ENCODE measurements around the gene ZNF226.
"Not testable (repeated sequence)": the region's sequence is repeated elsewhere in the genome, so short reads cannot be mapped to it uniquely, and the experiment has no call there.

The ZNF226 gene

DNA sequence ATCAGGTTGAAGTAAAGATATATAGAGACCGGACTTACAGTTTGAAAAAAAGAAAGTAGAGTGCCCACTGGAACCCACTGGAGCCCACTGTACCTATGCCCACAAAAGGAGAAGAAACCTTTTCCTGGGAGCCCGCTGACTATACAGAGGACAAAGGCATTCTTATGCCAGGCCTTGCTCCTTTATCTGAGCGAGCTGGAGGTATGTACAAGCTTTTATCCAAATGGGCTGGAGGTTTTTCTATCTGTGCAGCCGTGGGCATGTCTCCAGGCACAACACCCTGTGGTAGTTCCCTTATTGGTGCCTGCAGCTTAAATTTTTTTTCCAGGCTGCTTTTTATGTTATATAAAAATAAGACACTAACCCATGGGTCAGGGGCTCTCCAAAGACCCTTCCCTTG lies 15.1 kb upstream of the ZNF226 start:
- no peak overlapping the region for H3K4me2 ChIP-seq (ENCODE audit: low read length)
- H3K4me1 ChIP-seq: no peaks in the 10 kb centered on the region
- no peak overlapping the region for H3K9ac ChIP-seq
- no peaks in the 10 kb centered on the region for H3K79me2 ChIP-seq
- H3K27ac ChIP-seq: no peak overlapping the region
- no peaks in the 10 kb centered on the region for H3K36me3 ChIP-seq (ENCODE audit: control insufficient read depth, insufficient read depth, low read length)
- no peak for TF ChIP-seq CTCF (IDR thresholded peaks at IDR 0.05)
- no peak overlapping the region for H2AFZ ChIP-seq
- H3K9me3 ChIP-seq (ENCODE audit: control insufficient read depth, low read length): no peaks in the 10 kb centered on the region
- no peak overlapping the region for H3K4me3 ChIP-seq (ENCODE audit: low read depth, low read length)
- no peaks in the 10 kb centered on the region for H3K27me3 ChIP-seq (ENCODE audit: control insufficient read depth, insufficient read depth, low read length)

DNA sequence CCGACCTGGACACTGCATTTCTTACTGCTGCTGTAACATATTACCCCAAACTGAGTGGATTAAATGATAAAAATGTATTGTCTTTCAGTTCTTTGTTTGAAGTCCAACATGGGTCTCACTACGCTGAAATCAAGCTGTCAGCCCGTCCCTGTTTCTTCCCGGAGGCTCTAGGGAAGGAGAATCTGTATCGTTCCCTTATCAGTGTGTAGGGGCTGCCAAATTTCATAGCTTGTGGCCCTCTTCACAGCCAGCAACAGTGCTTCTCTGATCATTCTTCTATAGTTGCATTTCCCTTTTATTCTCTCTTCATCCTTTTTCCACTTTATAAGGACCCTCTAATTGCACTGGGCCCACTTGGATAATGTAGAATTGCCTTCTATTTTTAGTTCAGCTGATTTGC lies 13.4 kb upstream of the ZNF226 start:
- peaks cover 7% of the 10 kb centered on the region for H3K36me3 ChIP-seq (ENCODE audit: control insufficient read depth, insufficient read depth, low read length)

DNA sequence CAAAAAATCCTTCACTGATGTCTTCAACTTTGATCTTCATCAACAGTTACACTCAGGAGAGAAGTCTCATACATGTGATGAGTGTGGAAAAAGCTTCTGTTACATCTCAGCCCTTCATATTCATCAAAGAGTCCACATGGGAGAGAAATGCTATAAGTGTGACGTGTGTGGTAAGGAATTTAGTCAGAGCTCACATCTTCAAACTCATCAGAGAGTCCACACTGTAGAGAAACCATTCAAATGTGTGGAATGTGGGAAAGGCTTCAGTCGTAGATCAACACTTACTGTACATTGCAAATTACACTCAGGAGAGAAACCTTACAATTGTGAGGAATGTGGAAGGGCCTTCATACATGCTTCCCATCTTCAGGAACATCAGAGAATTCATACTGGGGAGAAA lies 8.4 kb upstream of the ZNF226 start:
- H2AFZ ChIP-seq: no peak overlapping the region
- TF ChIP-seq CTCF (IDR thresholded peaks at IDR 0.05): no peak
- H3K4me1 ChIP-seq: no peaks in the 10 kb centered on the region
- H3K79me2 ChIP-seq: no peaks in the 10 kb centered on the region
- H3K36me3 ChIP-seq (ENCODE audit: control insufficient read depth, insufficient read depth, low read length): peaks cover 12% of the 10 kb centered on the region
- peaks cover 4% of the 10 kb centered on the region for H3K9me3 ChIP-seq (ENCODE audit: control insufficient read depth, low read length)
- no peak overlapping the region for H3K4me3 ChIP-seq (ENCODE audit: low read depth, low read length)
- H3K27me3 ChIP-seq (ENCODE audit: control insufficient read depth, insufficient read depth, low read length): no peaks in the 10 kb centered on the region
- H3K4me2 ChIP-seq (ENCODE audit: low read length): no peak overlapping the region
- no peak overlapping the region for H3K27ac ChIP-seq
- H3K9ac ChIP-seq: no peak overlapping the region

More for the DNA sequence above, 13.4 kb upstream of the ZNF226 start:
- Histone ChIP-seq H3K4me2 (ENCODE audit: low read length) (no peak overlapping the region), H3K9me3 (ENCODE audit: control insufficient read depth, low read length) (no peaks in the 10 kb centered on the region), H3K9ac (no peak overlapping the region), H3K4me3 (ENCODE audit: low read depth, low read length) (no peak overlapping the region), H3K27ac (no peak overlapping the region), H3K79me2 (no peaks in the 10 kb centered on the region), H3K27me3 (ENCODE audit: control insufficient read depth, insufficient read depth, low read length) (no peaks in the 10 kb centered on the region), H2AFZ (no peak overlapping the region), H3K4me1 (no peaks in the 10 kb centered on the region)
- no peak for TF ChIP-seq CTCF (IDR thresholded peaks at IDR 0.05)

DNA sequence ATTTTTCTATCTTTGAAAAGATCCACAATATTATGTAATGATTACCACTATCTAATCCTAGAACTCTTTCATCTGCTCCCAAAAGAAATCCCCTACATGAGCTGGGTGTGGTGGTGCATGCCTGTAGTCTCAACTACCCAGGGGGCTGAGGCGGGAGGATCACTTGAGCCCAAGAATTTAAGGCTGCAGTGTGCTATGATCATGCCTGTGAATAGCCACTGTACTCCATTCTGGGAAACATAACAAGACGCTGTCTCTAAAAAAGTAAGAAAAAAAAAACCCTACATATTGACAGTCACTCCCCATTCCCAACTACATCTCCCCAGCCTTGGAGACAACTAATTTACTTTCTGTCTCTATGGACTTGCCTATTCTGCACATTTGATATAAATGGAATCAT lies 1.1 kb upstream of the ZNF226 start:
- Histone ChIP-seq H3K27ac (no peak overlapping the region), H3K9me3 (ENCODE audit: control insufficient read depth, low read length) (no peaks in the 10 kb centered on the region), H3K36me3 (ENCODE audit: control insufficient read depth, insufficient read depth, low read length) (no peaks in the 10 kb centered on the region), H2AFZ (no peak overlapping the region), H3K27me3 (ENCODE audit: control insufficient read depth, insufficient read depth, low read length) (no peaks in the 10 kb centered on the region), H3K4me2 (ENCODE audit: low read length) (no peak overlapping the region), H3K4me3 (ENCODE audit: low read depth, low read length) (no peak overlapping the region), H3K9ac (no peak overlapping the region), H3K79me2 (peaks cover 6% of the 10 kb centered on the region), H3K4me1 (peaks cover 4% of the 10 kb centered on the region)
- TF ChIP-seq CTCF (IDR thresholded peaks at IDR 0.05): no peak

GRCh38 chr19:44164327-44164672 lies 600 bp upstream of the ZNF226 start:
- H3K9me3 ChIP-seq (ENCODE audit: control insufficient read depth, low read length): no peaks in the 10 kb centered on the region
- peak overlapping the region; percentile 70 for H3K4me3 ChIP-seq (ENCODE audit: low read depth, low read length)
- no peaks in the 10 kb centered on the region for H3K27me3 ChIP-seq (ENCODE audit: control insufficient read depth, insufficient read depth, low read length)
- peak overlapping the region; percentile 95 for H3K4me2 ChIP-seq (ENCODE audit: low read length)
- peak overlapping the region; percentile 86 for H3K27ac ChIP-seq
- peak overlapping the region; percentile 91 for H2AFZ ChIP-seq
- peaks cover 4% of the 10 kb centered on the region for H3K4me1 ChIP-seq
- no peak for TF ChIP-seq CTCF (IDR thresholded peaks at IDR 0.05)
- H3K79me2 ChIP-seq: peaks cover 6% of the 10 kb centered on the region
- no peak overlapping the region for H3K9ac ChIP-seq
- no peaks in the 10 kb centered on the region for H3K36me3 ChIP-seq (ENCODE audit: control insufficient read depth, insufficient read depth, low read length)

- H2AFZ ChIP-seq; H3K9me3 ChIP-seq (ENCODE audit: control insufficient read depth, low read length); H3K4me1 ChIP-seq; H3K9ac ChIP-seq; H3K27ac ChIP-seq; H3K4me3 ChIP-seq (ENCODE audit: low read depth, low read length); H3K27me3 ChIP-seq (ENCODE audit: control insufficient read depth, insufficient read depth, low read length); H3K4me2 ChIP-seq (ENCODE audit: low read length): not testable (repeated sequence)
- peaks cover 16% of the 10 kb centered on the region for H3K36me3 ChIP-seq (ENCODE audit: control insufficient read depth, insufficient read depth, low read length)
- peaks cover 14% of the 10 kb centered on the region for H3K79me2 ChIP-seq
These were observed 5.8 kb downstream of the ZNF226 start for GRCh38 chr19:44170660-44171059.
